Peyer's patch (tissue), 4 donors: ENCODE measurements around the gene OR4B1. TPM values are rescaled to one million over a fixed set of nuclear protein-coding genes. Genes with fewer than 3 reads are reported as not detected.

Experiments
- DNase-seq, 3 donors: peaks; one replicate each; pipeline ENCODE4 v3.0.0-alpha.2; 2017 to 2019
- H3K27ac ChIP-seq, 4 donors: fragments of 200-600 bp; sonication (generic); one replicate each; pipeline ENCODE4 v1.5.1; 2016 to 2019
- H3K27me3 ChIP-seq, 2 donors: fragments of 200-600 bp; sonication (generic); one replicate each; pipeline ENCODE4 v1.5.1; 2019
- H3K36me3 ChIP-seq, 3 donors: fragments of 200-600 bp; sonication (generic); one replicate each; pipeline ENCODE4 v1.5.1; 2016 to 2019
- H3K4me1 ChIP-seq, 4 donors: fragments of 200-600 bp; sonication (generic); one replicate each; pipeline ENCODE4 v1.5.1; 2016 to 2019
- H3K4me3 ChIP-seq, 4 donors: fragments of 200-600 bp; sonication (generic); 1 replicate in 3 of 4; 2 replicates in 1 of 4; pipeline ENCODE4 v1.5.1; 2016 to 2019; ENCODE audit warnings: mild to moderate bottlenecking in 1 of 4
- H3K9me3 ChIP-seq, 4 donors: fragments of 200-600 bp; sonication (generic); one replicate each; pipeline ENCODE4 v1.5.1; 2016 to 2019; ENCODE audit warnings: mild to moderate bottlenecking in 1 of 4
- CTCF ChIP-seq, 6 experiments: fragments of 450-650 bp in 4 of 6; fragments of 200-600 bp in 2 of 6; sonication (generic) in 1 of 6; IDR thresholded peaks; one replicate each; pipeline ENCODE4 v1.5.1; 2017 to 2019; ENCODE audit warnings: antibody characterized with exemption in 6 of 6, mild to moderate bottlenecking in 3 of 6, moderate library complexity in 1 of 6
- POLR2A ChIP-seq, 2 donors: fragments of 450-650 bp; IDR thresholded peaks; one replicate each; pipeline ENCODE4 v1.5.1; 2017; ENCODE audit warnings: antibody characterized with exemption in 2 of 2, mild to moderate bottlenecking in 2 of 2, moderate library complexity in 2 of 2
- total RNA-seq, 4 donors: library from RNA; depleted of rRNA; stranded (reverse); fragments of >200 nt; gene quantifications; one replicate each; pipeline ENCODE4 v1.1.0, GENCODE V29; 2016

The OR4B1 gene
- total RNA-seq, 4 donors from 2014 or later, result not detected

GRCh38 chr11:48170241-48171233 lies 46.1 kb upstream of the OR4B1 start:
- no peaks in the 10 kb centered on the region for H3K27me3 ChIP-seq
- DNase-seq, result no peak
- no peaks in the 10 kb centered on the region for H3K9me3 ChIP-seq
- H3K36me3 ChIP-seq, result peaks cover 0 to 6% (median 0%) of the 10 kb centered on the region in 3 donors
- H3K4me3 ChIP-seq, result no peak overlapping the region
- TF ChIP-seq CTCF (IDR thresholded peaks at IDR 0.05) (no peak), POLR2A (IDR thresholded peaks at IDR 0.05) (no peak)
- H3K4me1 ChIP-seq, result peaks cover 0 to 17% (median 0%) of the 10 kb centered on the region in 4 donors
- H3K27ac ChIP-seq, result peak overlapping the region in 2 of 4 donors; percentile 3 to 28

- no peak overlapping the region for H3K4me3 ChIP-seq
- TF ChIP-seq CTCF (IDR thresholded peaks at IDR 0.05) (peak; percentile 60 to 89 (median 71)), POLR2A (IDR thresholded peaks at IDR 0.05) (no peak)
- H3K27me3 ChIP-seq, result no peaks in the 10 kb centered on the region
- no peaks in the 10 kb centered on the region for H3K9me3 ChIP-seq
- no peak overlapping the region for H3K27ac ChIP-seq
- peaks cover 0 to 17% (median 0%) of the 10 kb centered on the region in 4 donors for H3K4me1 ChIP-seq
- DNase-seq, result peak; percentile 45 to 82 (median 64)
- peaks cover 0 to under 1% (median 0%) of the 10 kb centered on the region in 3 donors for H3K36me3 ChIP-seq
Observed at GRCh38 chr11:48172818-48173609, 43.6 kb upstream of the OR4B1 start.

GRCh38 chr11:48177661-48178060 lies 38.9 kb upstream of the OR4B1 start:
- Histone ChIP-seq H3K27ac (no peak overlapping the region), H3K4me3 (no peak overlapping the region), H3K4me1 (no peaks in the 10 kb centered on the region), H3K36me3 (no peaks in the 10 kb centered on the region), H3K9me3 (no peaks in the 10 kb centered on the region), H3K27me3 (no peaks in the 10 kb centered on the region)
- TF ChIP-seq POLR2A (IDR thresholded peaks at IDR 0.05), result no peak
- TF ChIP-seq CTCF (IDR thresholded peaks at IDR 0.05), result no peak
- no peak for DNase-seq

GRCh38 chr11:48180627-48181026 lies 36.0 kb upstream of the OR4B1 start:
- no peaks in the 10 kb centered on the region for H3K9me3 ChIP-seq
- DNase-seq, result no peak
- H3K27ac ChIP-seq, result no peak overlapping the region
- no peak overlapping the region for H3K4me3 ChIP-seq
- no peaks in the 10 kb centered on the region for H3K27me3 ChIP-seq
- TF ChIP-seq CTCF (IDR thresholded peaks at IDR 0.05), result no peak
- no peak for TF ChIP-seq POLR2A (IDR thresholded peaks at IDR 0.05)
- H3K36me3 ChIP-seq, result no peaks in the 10 kb centered on the region
- H3K4me1 ChIP-seq, result no peaks in the 10 kb centered on the region

GRCh38 chr11:48182860-48183526 lies 33.6 kb upstream of the OR4B1 start:
- no peak for TF ChIP-seq POLR2A (IDR thresholded peaks at IDR 0.05)
- TF ChIP-seq CTCF (IDR thresholded peaks at IDR 0.05), result no peak
- DNase-seq, result no peak

More at GRCh38 chr11:48182860-48183526, 33.6 kb upstream of the OR4B1 start:
- Histone ChIP-seq H3K27ac (no peak overlapping the region), H3K27me3 (no peaks in the 10 kb centered on the region), H3K4me3 (no peak overlapping the region), H3K9me3 (no peaks in the 10 kb centered on the region), H3K36me3 (no peaks in the 10 kb centered on the region), H3K4me1 (no peaks in the 10 kb centered on the region)
